ENCODE measurements around the gene SLC35F2. TPM values are rescaled to one million over a fixed set of nuclear protein-coding genes. Genes with fewer than 3 reads are reported as not detected.
"Not testable (repeated sequence)": the region's sequence is repeated elsewhere in the genome, so short reads cannot be mapped to it uniquely, and the experiment has no call there.

SLC35F2 gene
- total RNA-seq, 1 experiment from 2014 or later: 65.8 TPM

GRCh38 chr11:107842412-107843100, 16.0 kb downstream of the SLC35F2 start:
- no peak for DNase-seq (ENCODE audit: low read depth)

- peak; percentile 53 for DNase-seq (ENCODE audit: low read depth)
These were observed 18.5 kb downstream of the SLC35F2 start for GRCh38 chr11:107840129-107840484.

GRCh38 chr11:107836851-107837250, 21.7 kb downstream of the SLC35F2 start:
- no peak for DNase-seq (ENCODE audit: low read depth)

- DNase-seq (ENCODE audit: low read depth): no peak
These were observed 23.6 kb downstream of the SLC35F2 start for GRCh38 chr11:107834995-107835394.

GRCh38 chr11:107833926-107834325, 24.7 kb downstream of the SLC35F2 start:
- not testable (repeated sequence) for DNase-seq (ENCODE audit: low read depth)

- no peak for DNase-seq (ENCODE audit: low read depth)
These were observed 27.6 kb downstream of the SLC35F2 start for GRCh38 chr11:107830915-107831540.

GRCh38 chr11:107827041-107827440, 31.5 kb downstream of the SLC35F2 start:
- DNase-seq (ENCODE audit: low read depth): no peak

GRCh38 chr11:107825875-107826274, 32.7 kb downstream of the SLC35F2 start:
- no peak for DNase-seq (ENCODE audit: low read depth)

- no peak for DNase-seq (ENCODE audit: low read depth)
These were observed 33.8 kb downstream of the SLC35F2 start for GRCh38 chr11:107824668-107825369.

GRCh38 chr11:107821199-107821927, 37.2 kb downstream of the SLC35F2 start:
- DNase-seq (ENCODE audit: low read depth): peak; percentile 23

GRCh38 chr11:107819361-107820014, 39.1 kb downstream of the SLC35F2 start:
- peak; percentile 21 for DNase-seq (ENCODE audit: low read depth)

GRCh38 chr11:107818491-107818890, 40.1 kb downstream of the SLC35F2 start:
- DNase-seq (ENCODE audit: low read depth): no peak

GRCh38 chr11:107816028-107816427, 42.6 kb downstream of the SLC35F2 start:
- DNase-seq (ENCODE audit: low read depth): no peak

- DNase-seq (ENCODE audit: low read depth): no peak
These were observed 47.7 kb downstream of the SLC35F2 start for GRCh38 chr11:107810875-107811274.

GRCh38 chr11:107808521-107808920, 50.1 kb downstream of the SLC35F2 start:
- DNase-seq (ENCODE audit: low read depth): no peak

- DNase-seq (ENCODE audit: low read depth): no peak
These were observed 53.6 kb downstream of the SLC35F2 start for GRCh38 chr11:107804971-107805370.

GRCh38 chr11:107804211-107804610, 54.4 kb downstream of the SLC35F2 start:
- DNase-seq (ENCODE audit: low read depth): no peak

- DNase-seq (ENCODE audit: low read depth): no peak
These were observed 56.9 kb downstream of the SLC35F2 start for GRCh38 chr11:107801641-107802040.

- peak; percentile 55 for DNase-seq (ENCODE audit: low read depth)
These were observed 59.2 kb downstream of the SLC35F2 start for GRCh38 chr11:107799218-107799859.

GRCh38 chr11:107792049-107792443, 66.5 kb downstream of the SLC35F2 start:
- no peak for DNase-seq (ENCODE audit: low read depth)

- no peak for DNase-seq (ENCODE audit: low read depth)
These were observed 67.1 kb downstream of the SLC35F2 start for GRCh38 chr11:107791343-107792048.
